HG02970 (cell line): ENCODE results near the gene C5orf22.
"Not testable (repeated sequence)": the region's sequence is repeated elsewhere in the genome, so short reads cannot be mapped to it uniquely, and the experiment has no call there.

ENCODE experiments used
- ATAC-seq: cut with Tn5 transposase; IDR thresholded peaks from one replicate; pipeline ENCODE4 v1.9.1; 2021; ENCODE audit warnings: mild to moderate bottlenecking, moderate library complexity, moderate number of reproducible peaks; ENCODE audit not compliant: unreplicated experiment, low FRiP score

The C5orf22 gene

GRCh38 chr5:31598640-31599611 is 66.8 kb downstream of the C5orf22 start:
- no peak for ATAC-seq

GRCh38 chr5:31602305-31602704 is 70.2 kb downstream of the C5orf22 start:
- not testable (repeated sequence) for ATAC-seq

- ATAC-seq, result no peak
Observed at GRCh38 chr5:31604240-31604639, 72.1 kb downstream of the C5orf22 start.

- no peak for ATAC-seq
Observed at GRCh38 chr5:31604644-31605043, 72.5 kb downstream of the C5orf22 start.
